ENCODE results near the gene OTOP3.
"Not testable (repeated sequence)": the region's sequence is repeated elsewhere in the genome, so short reads cannot be mapped to it uniquely, and the experiment has no call there.

Gene OTOP3

GRCh38 chr17:74961657-74962350, 26.1 kb downstream of the OTOP3 start:
- DNase-seq (ENCODE audit: low read depth), result peak; percentile 74

- DNase-seq (ENCODE audit: low read depth), result no peak
These were observed 27.1 kb downstream of the OTOP3 start for GRCh38 chr17:74962622-74963394.

DNA sequence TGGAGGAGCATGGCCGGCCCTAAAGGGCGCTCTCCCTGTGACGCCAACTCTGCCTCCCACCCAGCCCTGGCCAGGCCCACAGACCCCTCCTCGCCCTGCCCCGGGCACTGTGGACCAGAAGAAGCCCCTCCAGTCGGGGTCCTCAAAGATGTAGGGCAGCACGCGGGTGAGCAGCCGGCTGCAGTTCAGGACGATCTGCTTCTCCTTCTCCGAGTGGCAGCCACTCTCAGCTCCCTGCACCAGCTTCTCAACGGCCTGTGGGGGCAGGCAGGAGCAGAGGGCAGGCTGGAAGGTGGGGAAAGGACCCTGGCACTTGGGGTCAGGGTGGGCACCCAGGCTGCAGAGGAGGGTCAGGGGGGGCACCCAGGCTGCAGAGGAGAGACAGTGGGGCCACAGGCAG, 28.0 kb downstream of the OTOP3 start:
- DNase-seq (ENCODE audit: low read depth), result no peak

GRCh38 chr17:74964246-74964761, 28.6 kb downstream of the OTOP3 start:
- DNase-seq (ENCODE audit: low read depth), result no peak

DNA sequence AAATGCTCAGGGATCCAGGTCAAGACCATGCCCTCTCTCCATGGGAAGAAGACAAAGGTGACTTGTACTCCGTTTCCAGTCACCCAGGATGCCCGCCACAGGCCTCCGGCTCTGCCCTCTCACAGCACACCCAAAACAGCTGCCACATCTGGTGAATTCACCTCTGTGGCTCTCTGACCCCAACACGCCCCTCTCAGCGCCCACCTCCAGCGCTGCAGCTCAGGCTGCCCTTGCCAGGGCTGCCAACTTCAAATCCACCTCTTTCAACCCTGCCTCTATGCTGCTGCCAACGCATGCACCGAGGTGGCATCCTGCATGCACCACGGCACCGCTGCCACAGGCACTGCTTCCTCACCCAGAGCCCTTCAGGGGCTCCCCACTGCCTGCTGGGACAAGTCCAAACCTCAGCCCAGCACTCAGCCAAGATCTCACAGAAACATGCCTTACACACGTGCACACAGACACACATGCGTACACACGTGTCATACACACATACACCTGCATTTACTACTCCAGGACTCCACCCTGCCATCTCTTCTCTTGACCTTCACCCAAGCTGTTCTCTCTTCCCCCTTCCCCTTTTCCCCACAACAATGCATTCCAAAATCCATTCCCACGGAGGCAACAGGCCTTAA, 29.4 kb downstream of the OTOP3 start:
- DNase-seq (ENCODE audit: low read depth), result no peak

GRCh38 chr17:74968361-74968780, 32.7 kb downstream of the OTOP3 start:
- no peak for DNase-seq (ENCODE audit: low read depth)

- DNase-seq (ENCODE audit: low read depth), result not testable (repeated sequence)
These were observed 33.8 kb downstream of the OTOP3 start for GRCh38 chr17:74969501-74969900.

GRCh38 chr17:74970395-74970794, 34.7 kb downstream of the OTOP3 start:
- DNase-seq (ENCODE audit: low read depth), result no peak

DNA sequence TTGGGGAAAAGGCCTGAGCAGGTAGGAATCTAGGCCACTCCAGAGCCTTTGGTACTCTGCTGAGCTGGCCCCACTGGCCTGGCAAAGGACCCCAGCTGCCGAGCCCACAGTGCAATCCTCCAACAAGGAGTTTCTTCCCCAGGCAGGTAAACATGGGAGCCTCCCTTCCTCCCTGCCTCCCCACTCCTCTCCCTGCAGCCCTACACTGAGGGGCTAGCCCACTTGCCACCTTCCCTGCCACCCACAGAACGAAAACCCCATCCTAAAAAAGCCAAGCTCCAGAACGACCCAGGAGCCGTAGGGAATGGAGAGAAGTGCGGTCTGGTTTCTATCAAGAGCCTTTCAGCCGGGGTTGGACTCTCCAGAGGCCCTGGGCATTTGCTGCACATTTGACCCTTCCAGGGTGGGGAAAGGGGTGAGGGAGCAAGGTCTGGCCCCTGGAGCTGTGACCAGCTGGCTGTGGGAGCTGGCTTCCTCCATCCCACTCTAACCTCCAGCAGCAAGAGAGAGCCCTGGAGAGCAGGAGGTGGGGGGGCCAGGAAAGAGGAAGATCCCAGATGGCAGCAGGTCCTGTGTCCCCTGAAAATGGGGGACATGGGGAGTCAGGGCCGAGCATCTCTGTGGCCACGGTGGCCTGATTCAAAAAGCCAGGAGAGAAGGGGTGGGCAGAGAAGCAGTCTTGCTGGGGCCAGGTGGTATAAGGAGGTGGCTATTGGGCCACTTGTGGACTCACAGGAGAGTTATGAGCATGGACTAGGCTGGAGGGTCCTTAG, 35.6 kb downstream of the OTOP3 start:
- DNase-seq (ENCODE audit: low read depth), result no peak

DNA sequence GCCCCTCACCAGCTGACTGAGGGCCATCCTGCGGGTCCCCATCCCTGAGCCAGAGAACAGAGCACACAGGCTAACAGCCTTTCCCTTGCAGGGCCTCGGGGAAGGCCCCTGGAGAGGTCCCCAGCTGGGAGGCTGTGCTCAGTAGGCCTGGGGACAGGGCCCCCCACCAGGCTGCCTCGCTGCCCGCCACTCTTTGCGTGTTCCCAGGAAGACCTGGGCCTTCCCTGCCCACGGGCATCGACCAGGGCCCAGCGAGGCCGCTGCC, 36.1 kb downstream of the OTOP3 start:
- no peak for DNase-seq (ENCODE audit: low read depth)

DNA sequence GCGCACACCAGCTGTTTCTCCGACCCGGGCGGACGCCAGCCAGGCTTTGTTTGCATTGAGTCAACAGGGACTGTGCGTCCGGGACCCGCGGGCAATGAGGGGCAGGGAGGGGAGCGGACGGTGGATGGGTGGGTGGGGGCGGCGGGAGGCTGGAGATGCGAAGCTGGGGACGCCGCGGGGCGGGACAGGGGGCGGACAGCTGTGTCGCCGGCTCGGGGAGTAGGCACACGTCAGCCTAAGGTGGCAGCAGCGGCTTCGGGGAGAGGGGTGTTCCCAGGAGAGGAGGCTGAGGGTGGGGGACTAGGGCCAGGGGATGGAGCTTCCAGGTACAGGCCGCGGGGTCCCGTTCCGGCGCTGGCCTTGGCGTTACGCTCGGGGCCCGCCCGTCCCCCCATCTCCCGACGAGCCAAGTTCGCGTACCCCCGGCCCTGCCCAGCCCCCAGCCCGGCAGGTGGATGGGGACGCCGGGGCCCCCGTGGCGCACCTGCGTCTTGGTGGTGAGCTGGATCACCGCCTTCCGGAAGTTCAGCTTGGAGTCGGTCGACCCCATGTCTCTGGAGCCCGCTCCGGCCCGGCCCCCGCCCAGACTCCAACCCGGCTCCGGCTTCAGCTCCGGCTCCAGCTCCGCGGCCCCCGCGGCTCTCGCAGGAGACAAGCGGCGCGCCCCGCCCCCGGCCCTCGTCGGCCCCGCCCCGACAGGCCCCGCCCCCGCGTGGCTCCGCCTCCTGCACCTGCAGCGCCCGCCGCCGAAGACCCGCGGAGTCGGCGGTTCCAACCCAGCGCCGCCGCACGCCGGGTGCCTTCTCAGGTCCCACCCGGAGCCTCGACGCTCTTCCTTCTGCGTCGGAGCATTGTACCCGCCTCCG, 36.6 kb downstream of the OTOP3 start, which contains the start of gene HID1:
Gene HID1 (minus strand): TSS at position 653 of the 866 bp plus-strand sequence. CDS start 103 bp downstream, at position 550.
- no peak for DNase-seq (ENCODE audit: low read depth)

GRCh38 chr17:74972973-74973328, 37.3 kb downstream of the OTOP3 start:
- no peak for DNase-seq (ENCODE audit: low read depth)

- DNase-seq (ENCODE audit: low read depth), result no peak
These were observed 40.2 kb downstream of the OTOP3 start for GRCh38 chr17:74975943-74976342.

GRCh38 chr17:74977802-74978201, 42.1 kb downstream of the OTOP3 start:
- DNase-seq (ENCODE audit: low read depth), result no peak

GRCh38 chr17:74978240-74978639, 42.5 kb downstream of the OTOP3 start:
- DNase-seq (ENCODE audit: low read depth), result no peak

DNA sequence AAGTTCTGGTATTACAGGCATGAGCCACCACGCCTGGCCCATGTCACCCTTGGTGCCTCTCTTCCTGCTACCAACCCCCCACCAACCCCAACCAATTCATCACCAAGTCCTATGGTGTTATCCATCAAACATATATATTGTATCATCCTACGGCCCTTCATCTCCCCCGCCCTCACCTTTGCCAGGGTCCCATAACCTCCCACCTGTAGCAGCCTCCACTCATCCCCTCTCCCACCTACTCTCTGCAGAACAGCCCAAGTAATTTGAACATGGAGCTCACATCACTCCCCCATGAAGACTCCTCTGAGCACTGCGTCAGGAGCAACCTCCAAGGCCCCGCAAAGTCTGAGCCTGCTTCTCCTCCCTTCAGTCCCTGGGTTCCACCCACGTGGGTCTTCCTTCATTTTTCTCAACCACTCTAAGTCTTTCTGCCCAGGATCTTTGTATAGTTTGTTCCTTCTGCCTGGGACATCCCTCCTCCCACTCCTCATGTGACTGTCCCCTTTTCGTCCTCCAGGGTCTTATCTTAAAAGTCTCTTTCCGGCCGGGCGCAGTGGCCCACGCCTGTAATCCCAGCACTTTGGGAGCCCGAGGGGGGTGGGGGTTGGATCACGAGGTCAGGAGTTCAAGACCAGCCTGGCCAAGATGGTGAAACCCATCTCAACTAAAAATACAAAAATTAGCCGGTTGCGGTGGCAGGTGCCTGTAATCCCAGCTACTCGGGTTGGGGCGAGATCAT, 43.9 kb downstream of the OTOP3 start:
- no peak for DNase-seq (ENCODE audit: low read depth)

GRCh38 chr17:74981318-74981978, 45.8 kb downstream of the OTOP3 start:
- no peak for DNase-seq (ENCODE audit: low read depth)

DNA sequence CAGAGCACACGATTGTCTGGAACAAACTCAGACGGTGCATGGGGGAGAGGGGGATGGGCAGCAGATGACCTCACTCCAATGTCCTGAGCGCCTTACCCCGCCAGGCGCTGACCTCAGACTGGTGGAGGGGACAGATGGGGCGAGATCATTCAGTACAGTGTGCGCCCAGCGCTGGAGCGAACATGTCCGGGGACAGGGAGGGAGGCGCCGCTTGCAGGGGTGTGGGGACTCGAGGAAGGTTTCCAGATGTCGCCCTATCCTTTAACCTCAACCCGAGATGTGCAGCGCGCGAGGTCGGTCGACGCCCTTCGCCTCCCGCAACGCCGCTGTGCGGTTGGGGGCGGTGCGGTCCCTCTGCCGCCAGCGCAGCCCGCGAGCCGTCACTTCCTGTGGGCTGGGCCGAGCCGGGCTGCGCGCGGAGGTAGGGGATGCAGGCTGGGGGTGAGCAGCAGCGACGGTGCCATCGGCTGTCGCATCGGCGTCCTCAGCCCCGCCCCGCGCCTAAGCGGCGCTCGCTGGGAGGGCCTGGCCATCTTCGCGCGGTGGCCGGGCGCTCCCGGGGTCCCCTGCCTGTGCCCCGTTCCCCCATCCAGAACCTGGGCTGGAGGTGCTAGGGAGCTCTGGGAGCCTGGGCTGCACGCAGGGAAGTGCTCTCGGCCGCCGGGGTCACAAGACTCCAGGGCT, 46.4 kb downstream of the OTOP3 start:
- peak; percentile 44 for DNase-seq (ENCODE audit: low read depth)

DNA sequence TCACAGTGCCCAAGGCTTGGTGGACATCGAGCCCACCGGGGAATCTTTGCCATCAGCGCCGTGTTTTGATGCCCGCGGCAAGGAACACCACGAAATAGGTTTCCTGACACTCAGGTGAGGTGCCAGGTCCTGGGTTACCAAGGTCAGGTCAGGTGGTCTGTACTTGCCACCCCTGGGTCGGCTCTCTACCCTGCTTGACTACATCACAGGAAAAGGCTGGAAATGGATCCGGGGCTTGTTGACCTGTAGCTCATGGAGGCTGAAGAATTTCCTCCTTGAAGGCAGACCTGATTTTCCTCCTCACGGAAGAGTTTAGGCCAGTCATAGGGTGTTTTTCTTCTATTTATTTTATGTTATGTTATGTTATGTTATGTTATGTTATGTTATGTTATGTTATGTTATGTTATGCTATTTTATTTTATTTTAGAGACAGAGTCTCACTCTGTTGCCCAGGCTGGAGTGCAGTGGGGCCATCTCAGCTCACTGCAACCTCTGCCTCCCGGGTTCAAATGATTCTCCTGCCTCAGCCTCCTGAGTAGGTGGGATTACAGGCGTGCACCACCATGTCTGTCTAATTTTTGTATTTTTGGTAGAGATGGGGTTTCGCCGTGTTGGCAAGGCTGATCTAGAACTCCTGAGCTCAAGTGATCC, 47.1 kb downstream of the OTOP3 start:
- DNase-seq (ENCODE audit: low read depth), result not testable (repeated sequence)

Measured in fibroblast of gingiva (primary cell).